WTC11 (cell line): Measurements from ENCODE around the gene TRIM41. TPM values are rescaled to one million over a fixed set of nuclear protein-coding genes. Genes with fewer than 3 reads are reported as not detected.

Experiments used
- ATAC-seq: fragments of 200-7000 bp; cut with Tn5 transposase; 2 replicates; pipeline ENCODE4 v1.10.0; 2021; ENCODE audit warnings: mild to moderate bottlenecking, moderate library complexity
- CTCF ChIA-PET: fragments of 300-600 bp; sonication (Branson Sonifier 250); formaldehyde crosslinking; loops from one replicate; lab custom pipeline; 2021; ENCODE audit warnings: antibody characterized with exemption; lab: Charles Lee
- POLR2A ChIA-PET: fragments of 350-600 bp; sonication (Branson Sonifier 250); formaldehyde crosslinking; loops from one replicate; lab custom pipeline; 2021; ENCODE audit warnings: antibody characterized with exemption; lab: Charles Lee
- DNase-seq: peaks from one replicate; pipeline ENCODE4 v3.0.0; 2021; ENCODE audit warnings: low spot score
- H3K27ac Mint-ChIP-seq: 2 replicates; pipeline ENCODE4 v1.8.0; 2021; ENCODE audit warnings: mixed read lengths
- H3K27me3 Mint-ChIP-seq: 2 replicates; pipeline ENCODE4 v1.8.0; 2021; ENCODE audit warnings: low read depth, mild to moderate bottlenecking, moderate library complexity, mixed read lengths
- H3K36me3 Mint-ChIP-seq: 2 replicates; pipeline ENCODE4 v1.8.0; 2021; ENCODE audit warnings: mixed read lengths
- H3K4me1 Mint-ChIP-seq: 2 replicates; pipeline ENCODE4 v1.8.0; 2022; ENCODE audit warnings: mixed read lengths
- H3K4me3 Mint-ChIP-seq: 2 replicates; pipeline ENCODE4 v1.8.0; 2021; ENCODE audit warnings: mild to moderate bottlenecking, moderate library complexity, mixed read lengths
- H3K9me3 Mint-ChIP-seq: 2 replicates; pipeline ENCODE4 v1.8.0; 2021; ENCODE audit warnings: mixed read lengths
- AR ChIP-seq: fragments of 250-450 bp; sonication (Bioruptor Pico); IDR thresholded peaks from 2 replicates; pipeline ENCODE4 v1.9.0; 2021; ENCODE audit warnings: mild to moderate bottlenecking
- ATF1 ChIP-seq: sonication (generic); formaldehyde crosslinking; IDR thresholded peaks from 2 replicates; pipeline ENCODE4 v1.8.1; 2023; ENCODE audit warnings: mild to moderate bottlenecking, moderate library complexity, missing genetic modification reagents
- CREB1 ChIP-seq: sonication (generic); formaldehyde crosslinking; IDR thresholded peaks from 2 replicates; pipeline ENCODE4 v1.8.0; 2023; ENCODE audit warnings: mild to moderate bottlenecking, missing genetic modification reagents
- CREM ChIP-seq: sonication (generic); formaldehyde crosslinking; IDR thresholded peaks from 2 replicates; pipeline ENCODE4 v1.8.1; 2022; ENCODE audit warnings: mild to moderate bottlenecking, missing genetic modification reagents, moderate library complexity
- EMX1 ChIP-seq: fragments of 250-450 bp; sonication (Bioruptor Pico); IDR thresholded peaks from 2 replicates; pipeline ENCODE4 v1.8.0; 2021; ENCODE audit warnings: mild to moderate bottlenecking
- ESRRA ChIP-seq: sonication (generic); formaldehyde crosslinking; IDR thresholded peaks from 2 replicates; pipeline ENCODE4 v1.8.1; 2022; ENCODE audit warnings: mild to moderate bottlenecking, missing genetic modification reagents, borderline replicate concordance
- FOXP1 ChIP-seq: sonication (generic); formaldehyde crosslinking; IDR thresholded peaks from 2 replicates; pipeline ENCODE4 v1.8.0; 2022; ENCODE audit warnings: missing genetic modification reagents, mild to moderate bottlenecking, moderate library complexity, borderline replicate concordance
- GTF2I ChIP-seq: fragments of 250-450 bp; sonication (Bioruptor Pico); conservative IDR thresholded peaks from 2 replicates; pipeline ENCODE4 v1.4.0; 2021; ENCODE audit warnings: mild to moderate bottlenecking
- JAZF1 ChIP-seq: fragments of 250-450 bp; sonication (Bioruptor Pico); IDR thresholded peaks from 2 replicates; pipeline ENCODE4 v1.9.0; 2021; ENCODE audit warnings: moderate library complexity, mild to moderate bottlenecking, inconsistent platforms
- MYBL2 ChIP-seq: sonication (generic); formaldehyde crosslinking; IDR thresholded peaks from 2 replicates; pipeline ENCODE4 v1.8.1; 2023; ENCODE audit warnings: mild to moderate bottlenecking, moderate library complexity, missing genetic modification reagents
- NFATC4 ChIP-seq: fragments of 250-450 bp; sonication (Bioruptor Pico); IDR thresholded peaks from 2 replicates; pipeline ENCODE4 v1.9.0; 2021; ENCODE audit warnings: mild to moderate bottlenecking
- TEAD4 ChIP-seq: sonication (generic); formaldehyde crosslinking; IDR thresholded peaks from 2 replicates; pipeline ENCODE4 v1.8.0; 2022; ENCODE audit warnings: mild to moderate bottlenecking, missing genetic modification reagents
- USF2 ChIP-seq: sonication (generic); formaldehyde crosslinking; IDR thresholded peaks from 2 replicates; pipeline ENCODE4 v1.8.1; 2023; ENCODE audit warnings: mild to moderate bottlenecking, missing genetic modification reagents, moderate library complexity
- ZBTB43 ChIP-seq: sonication (generic); formaldehyde crosslinking; IDR thresholded peaks from 2 replicates; pipeline ENCODE4 v1.8.1; 2023; ENCODE audit warnings: mild to moderate bottlenecking, missing genetic modification reagents
- ZNF121 ChIP-seq: sonication (generic); formaldehyde crosslinking; IDR thresholded peaks from 2 replicates; pipeline ENCODE4 v1.8.0; 2023; ENCODE audit warnings: missing genetic modification reagents
- ZNF138 ChIP-seq: sonication (generic); formaldehyde crosslinking; conservative IDR thresholded peaks from 2 replicates; pipeline ENCODE4 v1.8.1; 2022; ENCODE audit warnings: mild to moderate bottlenecking, moderate library complexity, missing genetic modification reagents
- ZNF232 ChIP-seq: sonication (generic); formaldehyde crosslinking; IDR thresholded peaks from 2 replicates; pipeline ENCODE4 v1.8.0; 2022; ENCODE audit warnings: mild to moderate bottlenecking, missing genetic modification reagents
- ZNF425 ChIP-seq: fragments of 250-450 bp; sonication (Bioruptor Pico); conservative IDR thresholded peaks from 2 replicates; pipeline ENCODE4 v1.9.0; 2021; ENCODE audit warnings: mild to moderate bottlenecking
- total RNA-seq: library from RNA; stranded (reverse); gene quantifications from 3 replicates; pipeline ENCODE4 v1.2.3, GENCODE V29; 2021

The TRIM41 gene
- total RNA-seq, 1 experiment from 2014 or later = 33.5 TPM

- no peak for ATAC-seq
- Mint-ChIP-seq H3K27me3 (peaks cover 34% of the 10 kb centered on the region), H3K9me3 (no peaks in the 10 kb centered on the region), H3K4me3 (peak overlapping the region; percentile 97), H3K4me1 (peaks cover 16% of the 10 kb centered on the region; the same call in 1 of the 2 replicates), H3K36me3 (0 out of 2 replicates have a peak, but pooled peaks cover 3% of the 10 kb centered on the region), H3K27ac (no peak overlapping the region)
- POLR2A ChIA-PET = interaction anchor here (0.6 to 1.3 kb wide), 4 partner anchors 17 to 1567 kb away, joined by 3 to 5 read pairs (median 4); partner anchors contain the start of genes HNRNPH1 and TRIM41
- CTCF ChIA-PET = interaction anchor here (1.0 to 6.7 kb wide), 4 partner anchors 16 to 21 kb away, joined by 3 to 42 read pairs (median 6); partner anchors contain the start of gene TRIM7
- DNase-seq = no peak
- no peak for TF ChIP-seq GTF2I
- no peak for TF ChIP-seq ZNF138 (CRISPR knock-in tag)
- 0 out of 2 replicates have a peak, but pooled peaks have one; percentile 31 for TF ChIP-seq FOXP1 (CRISPR knock-in tag)
- TF ChIP-seq CREM = no peak
Measured at GRCh38 chr5:181189962-181190710, 32.9 kb upstream of the TRIM41 start.

- Mint-ChIP-seq H3K27me3 (peaks cover 34% of the 10 kb centered on the region), H3K27ac (no peak overlapping the region), H3K4me1 (peaks cover 16% of the 10 kb centered on the region; the same call in 1 of the 2 replicates), H3K4me3 (peak overlapping the region; percentile 97), H3K9me3 (no peaks in the 10 kb centered on the region), H3K36me3 (0 out of 2 replicates have a peak, but pooled peaks cover 3% of the 10 kb centered on the region)
- TF ChIP-seq ESRRA (CRISPR knock-in tag) (no peak), ZBTB43 (no peak), MYBL2 (peak; percentile 19; the same call in 1 of the 2 replicates), ATF1 (CRISPR knock-in tag) (no peak), FOXP1 (CRISPR knock-in tag) (no peak)
- POLR2A ChIA-PET = interaction anchor here (0.6 to 1.4 kb wide), 4 partner anchors 13 to 1567 kb away, joined by 3 to 11 read pairs (median 4); partner anchors contain the start of genes HNRNPH1 and TRIM7
- DNase-seq = peak; percentile 48
- CTCF ChIA-PET = interaction anchor here (1.0 to 6.7 kb wide), 5 partner anchors 15 to 26 kb away, joined by 3 to 42 read pairs (median 3); partner anchors contain the start of gene TRIM7
- ATAC-seq = no peak
Measured at GRCh38 chr5:181190711-181191525, 32.2 kb upstream of the TRIM41 start.

GRCh38 chr5:181191526-181192336 is 31.4 kb upstream of the TRIM41 start:
- H3K27me3 Mint-ChIP-seq = peaks cover 34% of the 10 kb centered on the region
- peak overlapping the region; percentile 97 for H3K4me3 Mint-ChIP-seq
- ChIA-PET CTCF (interaction anchor here (0.6 to 6.7 kb wide), 6 partner anchors 14 to 56 kb away, joined by 3 to 42 read pairs (median 3); partner anchors contain the start of gene TRIM7), POLR2A (interaction anchor here (0.6 to 1.4 kb wide), 3 partner anchors 13 to 53 kb away, joined by 3 to 11 read pairs (median 3); partner anchors contain the start of gene TRIM7)
- 0 out of 2 replicates have a peak, but pooled peaks cover 3% of the 10 kb centered on the region for H3K36me3 Mint-ChIP-seq
- DNase-seq = peak; percentile 96
- peaks cover 14% of the 10 kb centered on the region for H3K4me1 Mint-ChIP-seq
- no peaks in the 10 kb centered on the region for H3K9me3 Mint-ChIP-seq
- ATAC-seq = peak; percentile 59
- H3K27ac Mint-ChIP-seq = no peak overlapping the region
- TF ChIP-seq NFATC4 = no peak
- TF ChIP-seq USF2 (CRISPR knock-in tag) = no peak; the same call in 1 of the 2 replicates
- no peak for TF ChIP-seq EMX1
- no peak for TF ChIP-seq ZNF425 (CRISPR knock-in tag)
- no peak for TF ChIP-seq JAZF1 (CRISPR knock-in tag)
- no peak for TF ChIP-seq TEAD4
- TF ChIP-seq ZNF121 (CRISPR knock-in tag) = no peak
- no peak for TF ChIP-seq CREB1 (CRISPR knock-in tag)
- no peak for TF ChIP-seq AR
- TF ChIP-seq ZBTB43 = no peak; the same call in 1 of the 2 replicates
- 0 out of 2 replicates have a peak, but pooled peaks have one; percentile 27 for TF ChIP-seq ZNF232 (CRISPR knock-in tag)
